Thymus (tissue), 11 donors: ENCODE measurements around the gene LARP4B. TPM values are rescaled to one million over a fixed set of nuclear protein-coding genes. Genes with fewer than 3 reads are reported as not detected.

Experiments
- DNase-seq, 9 donors: peaks; one replicate each; pipeline ENCODE4 v3.0.0-alpha.2; 2013; ENCODE audit warnings: low spot score in 9 of 9, low read depth in 6 of 9, missing footprints in 1 of 9
- H3K27ac ChIP-seq, 2 donors: one replicate each; pipeline ENCODE4 v1.5.1; 2013; ENCODE audit warnings: control low read depth in 1 of 2, low read depth in 1 of 2, low read length in 1 of 2, mild to moderate bottlenecking in 1 of 2, moderate library complexity in 1 of 2
- H3K27me3 ChIP-seq, 2 donors: one replicate each; pipeline ENCODE4 v1.5.1; 2013; ENCODE audit warnings: low read length in 1 of 2; ENCODE audit not compliant: control insufficient read depth in 2 of 2, insufficient read depth in 1 of 2
- H3K36me3 ChIP-seq, 2 donors: one replicate each; pipeline ENCODE4 v1.5.1; 2013; ENCODE audit warnings: low read length in 1 of 2, mild to moderate bottlenecking in 1 of 2, moderate library complexity in 1 of 2; ENCODE audit not compliant: control insufficient read depth in 2 of 2, insufficient read depth in 2 of 2
- H3K4me1 ChIP-seq, 2 donors: one replicate each; pipeline ENCODE4 v1.5.1; 2013; ENCODE audit warnings: low read length in 2 of 2; ENCODE audit not compliant: control insufficient read depth in 2 of 2, insufficient read depth in 2 of 2
- H3K4me3 ChIP-seq, 2 donors: one replicate each; pipeline ENCODE4 v1.5.1; 2013; ENCODE audit warnings: low read length in 2 of 2, control low read depth in 1 of 2, mild to moderate bottlenecking in 1 of 2
- H3K9me3 ChIP-seq, 2 donors: one replicate each; pipeline ENCODE4 v1.5.1; 2013; ENCODE audit warnings: low read length in 1 of 2, mild to moderate bottlenecking in 1 of 2; ENCODE audit not compliant: control insufficient read depth in 2 of 2, insufficient read depth in 1 of 2
- WGBS: extraction: QIAGEN DNeasy Blood & Tissue Kit; methylation state at CpG from one replicate; pipeline ENCODE4 v1.1.7; 2013; 5-methylcytosine and 5-hydroxymethylcytosine counted together
- polyA plus RNA-seq: library from polyadenylated mRNA; stranded (reverse); fragments of 200-250 nt; gene quantifications from one replicate; pipeline ENCODE4 v1.2.3, GENCODE V29; 2013
- total RNA-seq: library from RNA; stranded (reverse); fragments of 120-200 nt; gene quantifications from one replicate; pipeline ENCODE4 v1.2.4, GENCODE V29; 2013
- donor health status: healthy.

LARP4B gene
- total and polyA plus RNA-seq, 2 donors = 19.3 to 22.0 TPM

DNA sequence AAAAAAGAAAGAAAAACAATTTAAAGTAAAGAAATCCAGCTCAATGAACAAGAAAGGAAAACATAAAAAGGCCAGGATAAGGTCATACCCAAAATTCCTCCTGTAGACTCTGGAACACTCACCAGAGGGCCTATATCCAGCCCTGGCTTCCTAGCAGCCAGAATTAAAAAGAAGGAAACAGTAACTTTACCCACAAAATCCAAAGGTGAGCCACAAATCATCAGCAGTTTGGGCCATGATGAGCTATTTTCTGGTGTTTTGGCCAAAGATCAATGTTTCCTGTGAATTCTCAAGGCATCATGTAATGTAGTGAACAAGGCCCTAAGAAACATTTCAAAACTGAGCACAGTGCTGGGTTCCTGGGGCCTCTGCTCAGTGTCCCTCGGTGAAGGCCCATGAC lies 87.8 kb downstream of the LARP4B start:
- no peak for DNase-seq
- H3K4me1 ChIP-seq = no peaks in the 10 kb centered on the region
- H3K27ac ChIP-seq = no peak overlapping the region
- no peaks in the 10 kb centered on the region for H3K9me3 ChIP-seq
- 100% methylated on average over 1 of the region's 1 CpG for WGBS
- no peak overlapping the region for H3K4me3 ChIP-seq
- peaks cover 57 to 62% of the 10 kb centered on the region in 2 donors for H3K36me3 ChIP-seq
- no peaks in the 10 kb centered on the region for H3K27me3 ChIP-seq

DNA sequence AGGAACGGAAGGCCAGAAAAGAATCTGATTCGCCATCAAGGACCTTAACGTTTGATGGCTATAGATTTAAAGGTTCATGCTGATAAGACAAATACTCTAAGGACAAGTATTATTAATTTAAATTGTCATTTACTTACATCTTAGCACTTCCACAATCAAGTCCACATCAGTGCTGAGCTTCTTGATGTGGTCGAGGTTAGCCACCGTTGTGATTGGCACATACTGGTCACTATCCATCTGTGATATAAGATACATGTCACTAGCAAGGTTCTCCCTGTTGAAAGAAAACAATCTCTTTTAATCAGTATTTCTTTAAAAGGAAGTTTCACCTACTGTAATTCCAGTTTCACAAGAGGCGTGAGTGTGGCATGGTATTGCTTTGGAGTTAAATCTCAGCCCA lies 88.7 kb downstream of the LARP4B start:
- 95% methylated on average over 6 of the region's 6 CpGs for WGBS
- Histone ChIP-seq H3K27me3 (no peaks in the 10 kb centered on the region), H3K9me3 (no peaks in the 10 kb centered on the region), H3K36me3 (peaks cover 57 to 60% of the 10 kb centered on the region in 2 donors), H3K4me3 (no peak overlapping the region), H3K27ac (no peak overlapping the region), H3K4me1 (no peaks in the 10 kb centered on the region)
- no peak for DNase-seq

DNA sequence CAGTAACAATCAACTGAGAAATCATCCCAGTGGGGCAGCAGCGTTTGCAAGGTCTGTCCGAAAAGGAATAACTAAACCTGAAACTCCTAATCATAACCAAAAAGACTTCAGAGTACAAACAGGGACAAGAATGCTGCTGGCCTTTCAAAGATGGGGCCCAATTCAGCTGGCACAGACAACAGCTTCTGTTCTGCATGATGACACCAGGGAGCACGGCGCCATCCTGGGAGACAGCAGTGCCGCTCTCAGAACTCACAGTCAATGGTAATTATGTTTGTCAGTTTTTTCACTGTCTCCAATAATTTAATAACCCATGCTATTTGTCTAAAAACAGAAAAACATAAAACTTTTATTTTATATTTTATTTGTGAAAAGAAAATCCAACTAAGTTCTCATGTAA lies 90.0 kb downstream of the LARP4B start:
- 98% methylated on average over 5 of the region's 5 CpGs for WGBS
- Histone ChIP-seq H3K9me3 (no peaks in the 10 kb centered on the region), H3K36me3 (peaks cover 51 to 56% of the 10 kb centered on the region in 2 donors), H3K4me3 (no peak overlapping the region), H3K27me3 (no peaks in the 10 kb centered on the region), H3K27ac (no peak overlapping the region), H3K4me1 (no peaks in the 10 kb centered on the region)
- DNase-seq = no peak

GRCh38 chr10:839550-840205 lies 91.8 kb downstream of the LARP4B start:
- H3K4me3 ChIP-seq = no peak overlapping the region
- no peak overlapping the region for H3K27ac ChIP-seq
- 98% methylated on average over 9 of the region's 9 CpGs for WGBS
- no peak for DNase-seq
- no peaks in the 10 kb centered on the region for H3K4me1 ChIP-seq
- peaks cover 56 to 62% of the 10 kb centered on the region in 2 donors for H3K36me3 ChIP-seq
- no peaks in the 10 kb centered on the region for H3K9me3 ChIP-seq
- no peaks in the 10 kb centered on the region for H3K27me3 ChIP-seq

DNA sequence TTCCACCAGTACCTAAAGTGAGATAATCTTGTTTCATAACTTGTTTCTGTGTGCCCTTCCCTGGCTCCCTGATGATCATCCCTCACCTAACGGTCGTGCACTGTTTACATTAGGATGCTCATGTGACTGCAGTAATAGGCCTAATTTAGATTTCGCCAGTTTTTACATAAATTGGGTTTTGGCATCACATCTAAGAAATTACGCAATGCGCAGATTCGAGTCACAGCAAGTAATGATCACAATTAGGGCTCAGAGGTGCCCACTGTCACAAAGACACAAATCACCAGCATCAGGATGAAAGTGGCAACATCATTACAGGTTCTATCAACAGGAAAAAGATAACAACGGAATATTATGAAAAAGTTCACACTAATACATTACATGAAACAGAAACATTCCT lies 94.7 kb downstream of the LARP4B start:
- H3K27ac ChIP-seq = no peak overlapping the region
- H3K27me3 ChIP-seq = no peaks in the 10 kb centered on the region
- H3K4me3 ChIP-seq = no peak overlapping the region
- H3K9me3 ChIP-seq = no peaks in the 10 kb centered on the region
- H3K4me1 ChIP-seq = no peaks in the 10 kb centered on the region
- peaks cover 36 to 47% of the 10 kb centered on the region in 2 donors for H3K36me3 ChIP-seq
- DNase-seq = no peak
- WGBS = 94% methylated on average over 7 of the region's 7 CpGs

DNA sequence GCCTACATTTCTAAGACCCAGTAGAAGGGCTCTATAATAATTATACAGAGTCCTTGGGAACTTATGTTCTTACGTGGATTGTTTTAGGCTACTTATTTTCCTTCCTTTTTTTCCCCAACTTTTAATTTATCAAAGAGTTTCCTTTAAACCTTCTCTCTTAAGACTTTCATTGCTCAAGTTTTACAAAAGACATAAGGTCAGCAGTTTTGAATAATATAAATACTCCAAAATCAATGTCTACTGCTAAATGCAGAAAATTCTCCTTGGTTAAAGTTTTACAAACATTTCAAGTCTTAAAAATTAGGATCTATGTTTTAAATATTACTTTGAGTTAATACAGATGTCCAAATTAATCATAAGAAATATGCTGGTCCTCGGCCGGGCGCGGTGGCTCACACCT lies 97.0 kb downstream of the LARP4B start:
- no peaks in the 10 kb centered on the region for H3K27me3 ChIP-seq
- H3K4me1 ChIP-seq = no peaks in the 10 kb centered on the region
- no peak overlapping the region for H3K27ac ChIP-seq
- H3K9me3 ChIP-seq = no peaks in the 10 kb centered on the region
- peaks cover 20 to 43% of the 10 kb centered on the region in 2 donors for H3K36me3 ChIP-seq
- no peak overlapping the region for H3K4me3 ChIP-seq
- no peak for DNase-seq
- 98% methylated on average over 5 of the region's 5 CpGs for WGBS

DNA sequence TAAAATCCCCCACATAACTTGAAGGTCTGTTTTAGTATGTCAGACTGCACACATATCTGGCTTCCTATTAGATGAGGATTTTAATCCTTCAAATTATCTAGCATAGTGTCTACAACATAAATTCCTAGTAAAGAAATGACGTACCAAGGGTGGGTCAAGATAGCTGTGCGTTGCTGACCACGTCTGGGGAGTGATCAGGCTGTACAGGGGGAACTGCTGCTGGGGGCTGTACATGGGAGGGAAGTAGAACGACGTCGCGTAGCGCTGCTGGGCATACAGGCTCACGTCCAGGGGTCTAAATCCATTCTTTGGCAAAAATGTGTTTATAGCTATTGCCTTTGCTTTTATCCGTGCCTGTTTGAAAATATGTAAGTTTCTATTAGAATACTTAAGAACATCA lies 102.3 kb downstream of the LARP4B start:
- H3K4me3 ChIP-seq = no peak overlapping the region
- no peaks in the 10 kb centered on the region for H3K4me1 ChIP-seq
- H3K36me3 ChIP-seq = peaks cover 48 to 63% of the 10 kb centered on the region in 2 donors
- no peak overlapping the region for H3K27ac ChIP-seq
- DNase-seq = no peak
- over 99% methylated on average over 10 of the region's 10 CpGs for WGBS
- no peaks in the 10 kb centered on the region for H3K27me3 ChIP-seq
- H3K9me3 ChIP-seq = no peaks in the 10 kb centered on the region

- 98% methylated on average over 9 of the region's 9 CpGs for WGBS
- H3K4me3 ChIP-seq = no peak overlapping the region
- H3K27me3 ChIP-seq = no peaks in the 10 kb centered on the region
- H3K27ac ChIP-seq = no peak overlapping the region
- DNase-seq = no peak
- H3K9me3 ChIP-seq = no peaks in the 10 kb centered on the region
- no peaks in the 10 kb centered on the region for H3K4me1 ChIP-seq
- H3K36me3 ChIP-seq = peaks cover 58 to 68% of the 10 kb centered on the region in 2 donors
These were observed 103.3 kb downstream of the LARP4B start for GRCh38 chr10:828191-828590.

DNA sequence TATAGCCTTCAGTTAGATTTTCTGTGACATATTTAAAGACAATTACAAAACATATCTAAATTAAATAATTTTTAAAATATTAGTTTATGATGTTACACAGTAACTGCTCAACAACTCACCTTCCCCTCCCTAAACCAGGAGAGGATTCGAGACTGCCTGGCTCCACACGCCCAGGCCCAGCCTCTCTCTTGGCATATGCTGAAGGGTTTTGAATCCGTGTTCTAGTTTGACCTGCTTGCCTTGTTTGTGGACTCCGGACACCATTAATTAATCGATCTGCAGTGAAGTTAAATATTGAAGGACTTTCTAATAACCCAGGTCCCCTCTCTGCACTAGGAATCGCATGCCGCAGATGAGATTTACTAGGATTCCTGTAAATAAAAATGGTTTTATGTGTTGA lies 106.6 kb downstream of the LARP4B start:
- H3K9me3 ChIP-seq = no peaks in the 10 kb centered on the region
- peaks cover 78 to 88% of the 10 kb centered on the region in 2 donors for H3K36me3 ChIP-seq
- DNase-seq = no peak
- H3K27me3 ChIP-seq = no peaks in the 10 kb centered on the region
- H3K4me1 ChIP-seq = no peaks in the 10 kb centered on the region
- H3K27ac ChIP-seq = no peak overlapping the region
- 98% methylated on average over 7 of the region's 7 CpGs for WGBS
- no peak overlapping the region for H3K4me3 ChIP-seq
